Measurements from ENCODE around the gene SMPD2.

Gene SMPD2

GRCh38 chr6:109485266-109485935 is 44.9 kb downstream of the SMPD2 start:
- Histone ChIP-seq H3K27me3 (ENCODE audit: insufficient read depth, low read length) (0 out of 2 replicates have a peak, but pooled peaks cover 5% of the 10 kb centered on the region), H3F3A (ENCODE audit: insufficient read depth, low read length) (no peaks in the 10 kb centered on the region), H3K27ac (ENCODE audit: low read depth, low read length, poor library complexity, severe bottlenecking) (no peak overlapping the region), H3K79me2 (ENCODE audit: insufficient read depth, low read length) (peaks cover 22% of the 10 kb centered on the region), H3K4me1 (ENCODE audit: insufficient read depth, low read length, severe bottlenecking) (peaks cover 18% of the 10 kb centered on the region), H3K4me2 (ENCODE audit: low read length) (no peak overlapping the region), H3K9ac (ENCODE audit: low read length) (no peak overlapping the region), H4K20me1 (ENCODE audit: insufficient read depth, low read length) (no peaks in the 10 kb centered on the region), H3K36me3 (ENCODE audit: insufficient read depth, low read length) (peaks cover 16% of the 10 kb centered on the region), H2AFZ (ENCODE audit: low read length) (no peak overlapping the region), H3K9me3 (ENCODE audit: low read length) (no peaks in the 10 kb centered on the region), H3K9me2 (ENCODE audit: low read depth, low read length) (no peaks in the 10 kb centered on the region), H3K4me3 (ENCODE audit: low read depth, low read length, poor library complexity, severe bottlenecking) (no peak overlapping the region)
- TF ChIP-seq EZH2 (IDR thresholded peaks at IDR 0.05; ENCODE audit: borderline replicate concordance, low read length) = no peak
- TF ChIP-seq CTCF (IDR thresholded peaks at IDR 0.05; ENCODE audit: low read length) = no peak

GRCh38 chr6:109486068-109486467 is 45.5 kb downstream of the SMPD2 start:
- H2AFZ ChIP-seq (ENCODE audit: low read length) = no peak overlapping the region

GRCh38 chr6:109488001-109488400 is 47.5 kb downstream of the SMPD2 start:
- TF ChIP-seq EZH2 (IDR thresholded peaks at IDR 0.05; ENCODE audit: borderline replicate concordance, low read length) = no peak
- no peak for TF ChIP-seq CTCF (IDR thresholded peaks at IDR 0.05; ENCODE audit: low read length)
- H3K4me2 ChIP-seq (ENCODE audit: low read length) = no peak overlapping the region
- H3K27me3 ChIP-seq (ENCODE audit: insufficient read depth, low read length) = 0 out of 2 replicates have a peak, but pooled peaks cover 5% of the 10 kb centered on the region
- H3K9ac ChIP-seq (ENCODE audit: low read length) = no peak overlapping the region
- no peaks in the 10 kb centered on the region for H3K9me3 ChIP-seq (ENCODE audit: low read length)
- H3K4me1 ChIP-seq (ENCODE audit: insufficient read depth, low read length, severe bottlenecking) = no peaks in the 10 kb centered on the region
- no peaks in the 10 kb centered on the region for H3K79me2 ChIP-seq (ENCODE audit: insufficient read depth, low read length)
- no peak overlapping the region for H2AFZ ChIP-seq (ENCODE audit: low read length)
- H4K20me1 ChIP-seq (ENCODE audit: insufficient read depth, low read length) = no peaks in the 10 kb centered on the region
- H3K9me2 ChIP-seq (ENCODE audit: low read depth, low read length) = no peaks in the 10 kb centered on the region
- H3K27ac ChIP-seq (ENCODE audit: low read depth, low read length, poor library complexity, severe bottlenecking) = no peak overlapping the region
- no peaks in the 10 kb centered on the region for H3F3A ChIP-seq (ENCODE audit: insufficient read depth, low read length)
- no peaks in the 10 kb centered on the region for H3K36me3 ChIP-seq (ENCODE audit: insufficient read depth, low read length)
- H3K4me3 ChIP-seq (ENCODE audit: low read depth, low read length, poor library complexity, severe bottlenecking) = no peak overlapping the region

More at GRCh38 chr6:109486068-109486467, 45.5 kb downstream of the SMPD2 start:
- H3K9ac ChIP-seq (ENCODE audit: low read length) = no peak overlapping the region
- no peaks in the 10 kb centered on the region for H4K20me1 ChIP-seq (ENCODE audit: insufficient read depth, low read length)
- peaks cover 10% of the 10 kb centered on the region for H3K36me3 ChIP-seq (ENCODE audit: insufficient read depth, low read length)
- TF ChIP-seq CTCF (IDR thresholded peaks at IDR 0.05; ENCODE audit: low read length) (no peak), EZH2 (IDR thresholded peaks at IDR 0.05; ENCODE audit: borderline replicate concordance, low read length) (no peak)
- no peaks in the 10 kb centered on the region for H3K9me2 ChIP-seq (ENCODE audit: low read depth, low read length)
- no peaks in the 10 kb centered on the region for H3F3A ChIP-seq (ENCODE audit: insufficient read depth, low read length)
- no peaks in the 10 kb centered on the region for H3K9me3 ChIP-seq (ENCODE audit: low read length)
- H3K27ac ChIP-seq (ENCODE audit: low read depth, low read length, poor library complexity, severe bottlenecking) = no peak overlapping the region
- H3K4me1 ChIP-seq (ENCODE audit: insufficient read depth, low read length, severe bottlenecking) = peaks cover 11% of the 10 kb centered on the region
- 0 out of 2 replicates have a peak, but pooled peaks cover 5% of the 10 kb centered on the region for H3K27me3 ChIP-seq (ENCODE audit: insufficient read depth, low read length)
- peaks cover 15% of the 10 kb centered on the region for H3K79me2 ChIP-seq (ENCODE audit: insufficient read depth, low read length)
- H3K4me3 ChIP-seq (ENCODE audit: low read depth, low read length, poor library complexity, severe bottlenecking) = no peak overlapping the region
- no peak overlapping the region for H3K4me2 ChIP-seq (ENCODE audit: low read length)
